Astrocyte of the spinal cord (primary cell): ENCODE measurements around the gene MBOAT1.

Experiments used
- DNase-seq: peaks from one replicate; pipeline ENCODE4 v3.0.0; 2011; ENCODE audit warnings: low read depth, low spot score
- H3K4me3 ChIP-seq: 2 replicates; pipeline ENCODE4 v1.5.1; 2011; ENCODE audit warnings: low read depth, mild to moderate bottlenecking, low read length, moderate library complexity
- in situ Hi-C: cut with HindIII; loops from 2 replicates; pipeline ENCODE4 v1.10.0; 2017; ENCODE audit warnings: low sequenced_read_pairs
- TF ChIP-seq, protein P1 (sequence below): IDR thresholded peaks from 2 replicates; pipeline ENCODE4 v1.5.1; 2012; ENCODE audit warnings: low read depth, mild to moderate bottlenecking, low read length, inconsistent platforms

The MBOAT1 gene

DNA sequence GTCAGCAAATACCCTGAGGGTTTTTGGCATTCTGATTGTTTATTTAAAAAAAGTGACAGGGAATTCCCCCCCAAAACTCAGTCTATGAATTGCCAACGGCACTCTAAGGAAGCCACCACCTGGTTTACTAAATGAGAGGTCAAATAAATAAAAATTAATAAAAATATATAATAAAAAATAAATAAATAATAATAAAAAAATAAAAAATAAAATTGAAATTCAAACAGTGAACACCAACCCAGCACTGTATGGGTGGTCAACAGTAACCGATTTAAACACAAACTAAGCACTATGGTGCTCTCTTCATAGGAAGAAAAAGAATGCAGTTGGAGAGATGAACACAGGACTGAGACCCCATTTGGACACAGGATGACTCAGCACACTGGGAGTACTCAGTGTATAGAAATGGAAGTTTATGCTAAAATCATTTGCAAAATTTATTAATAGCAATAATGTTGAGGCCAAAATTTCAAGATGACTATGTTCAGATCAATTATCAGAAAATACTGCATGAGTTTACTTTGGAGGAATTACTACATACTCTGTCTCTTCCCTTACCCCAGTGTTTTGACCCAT lies 98.5 kb downstream of the MBOAT1 start:
- in situ Hi-C loops = no loop called here

DNA sequence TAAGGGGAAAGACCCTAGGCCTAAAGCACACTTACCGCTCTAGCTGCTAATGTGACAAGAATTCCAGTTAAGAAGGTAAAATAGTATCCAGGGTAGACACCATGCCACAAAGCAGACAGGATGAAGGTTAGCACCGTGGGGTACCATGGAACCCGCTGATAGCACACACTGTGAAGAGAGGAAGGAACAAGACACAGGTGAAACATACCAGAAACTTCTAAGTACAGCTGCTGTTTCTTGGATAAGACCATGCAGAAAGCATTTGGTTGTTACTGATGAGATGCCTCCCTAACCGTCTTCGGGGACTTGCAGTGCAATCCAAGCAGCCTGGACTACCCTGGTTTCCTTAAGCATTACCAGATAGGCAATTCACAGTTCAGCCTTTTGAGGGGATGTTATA lies 99.4 kb downstream of the MBOAT1 start:
- TF ChIP-seq, protein P1, sequence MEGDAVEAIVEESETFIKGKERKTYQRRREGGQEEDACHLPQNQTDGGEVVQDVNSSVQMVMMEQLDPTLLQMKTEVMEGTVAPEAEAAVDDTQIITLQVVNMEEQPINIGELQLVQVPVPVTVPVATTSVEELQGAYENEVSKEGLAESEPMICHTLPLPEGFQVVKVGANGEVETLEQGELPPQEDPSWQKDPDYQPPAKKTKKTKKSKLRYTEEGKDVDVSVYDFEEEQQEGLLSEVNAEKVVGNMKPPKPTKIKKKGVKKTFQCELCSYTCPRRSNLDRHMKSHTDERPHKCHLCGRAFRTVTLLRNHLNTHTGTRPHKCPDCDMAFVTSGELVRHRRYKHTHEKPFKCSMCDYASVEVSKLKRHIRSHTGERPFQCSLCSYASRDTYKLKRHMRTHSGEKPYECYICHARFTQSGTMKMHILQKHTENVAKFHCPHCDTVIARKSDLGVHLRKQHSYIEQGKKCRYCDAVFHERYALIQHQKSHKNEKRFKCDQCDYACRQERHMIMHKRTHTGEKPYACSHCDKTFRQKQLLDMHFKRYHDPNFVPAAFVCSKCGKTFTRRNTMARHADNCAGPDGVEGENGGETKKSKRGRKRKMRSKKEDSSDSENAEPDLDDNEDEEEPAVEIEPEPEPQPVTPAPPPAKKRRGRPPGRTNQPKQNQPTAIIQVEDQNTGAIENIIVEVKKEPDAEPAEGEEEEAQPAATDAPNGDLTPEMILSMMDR = no peak
- in situ Hi-C loops = no loop called here

More for the DNA sequence above, 98.5 kb downstream of the MBOAT1 start:
- H3K4me3 ChIP-seq = no peak overlapping the region
- TF ChIP-seq, protein P1 = no peak
- no peak for DNase-seq

DNA sequence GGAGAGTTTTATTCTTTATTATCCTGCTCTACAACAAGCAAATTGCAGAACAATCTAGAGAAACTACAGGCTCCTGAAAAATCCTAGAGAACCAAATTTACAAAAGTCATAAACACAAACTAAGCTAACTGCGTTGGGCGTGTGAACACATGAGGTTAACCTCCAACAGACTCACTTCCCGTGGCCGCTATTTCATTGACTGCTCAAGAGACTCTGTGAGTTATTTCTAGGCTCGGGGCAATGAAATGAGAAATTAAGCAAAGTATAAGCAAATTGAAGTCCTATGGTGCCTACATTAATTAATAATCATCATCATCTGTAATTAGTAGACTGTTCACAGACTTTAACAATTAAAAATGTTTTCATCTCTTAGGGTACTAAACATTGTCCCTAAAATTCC lies 100.0 kb downstream of the MBOAT1 start:
- DNase-seq = no peak
- TF ChIP-seq, protein P1 = no peak
- H3K4me3 ChIP-seq = no peak overlapping the region
- in situ Hi-C loops = no loop called here

More for the DNA sequence above, 99.4 kb downstream of the MBOAT1 start:
- H3K4me3 ChIP-seq = no peak overlapping the region
- DNase-seq = no peak

DNA sequence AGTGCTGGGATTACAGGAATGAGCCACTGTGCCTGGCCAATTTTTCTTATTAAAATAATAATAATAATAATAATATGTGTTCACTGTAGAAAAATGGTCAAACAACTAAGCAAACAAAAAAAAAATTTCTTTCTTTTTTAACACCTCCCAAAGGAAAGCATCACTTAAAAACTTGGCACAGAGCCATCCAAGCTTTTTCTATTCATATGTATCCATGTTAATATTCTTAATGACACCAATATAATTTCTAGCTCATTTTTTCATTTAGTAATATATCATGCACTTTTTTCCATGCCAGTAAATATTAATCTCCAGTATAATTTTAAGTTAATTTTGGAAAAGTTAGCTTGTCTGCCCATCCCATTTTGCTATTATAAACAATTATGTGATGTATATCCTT lies 101.8 kb downstream of the MBOAT1 start:
- in situ Hi-C loops = no loop called here
- H3K4me3 ChIP-seq = no peak overlapping the region
- DNase-seq = no peak
- TF ChIP-seq, protein P1 = no peak

DNA sequence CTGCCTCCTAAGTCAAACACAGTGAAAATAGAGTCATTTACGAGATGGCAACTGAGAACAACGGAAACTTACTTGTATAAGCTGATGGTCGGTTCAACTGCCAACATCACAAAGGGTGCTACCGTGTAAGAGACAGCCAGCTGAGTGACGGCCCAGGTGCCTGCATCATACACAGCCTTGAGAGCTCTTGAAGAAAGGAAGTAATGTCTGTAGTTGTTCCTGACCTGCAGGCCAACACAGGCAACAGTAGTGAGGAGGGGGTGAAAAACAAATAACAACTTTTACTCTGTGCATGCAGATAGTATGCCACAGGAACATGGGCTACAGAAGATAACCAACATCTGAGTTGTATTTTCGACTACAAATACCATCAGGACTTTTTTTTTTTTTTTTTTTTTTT lies 102.7 kb downstream of the MBOAT1 start:
- DNase-seq = no peak
- no peak overlapping the region for H3K4me3 ChIP-seq
- in situ Hi-C loops = no loop called here
- TF ChIP-seq, protein P1 = no peak

DNA sequence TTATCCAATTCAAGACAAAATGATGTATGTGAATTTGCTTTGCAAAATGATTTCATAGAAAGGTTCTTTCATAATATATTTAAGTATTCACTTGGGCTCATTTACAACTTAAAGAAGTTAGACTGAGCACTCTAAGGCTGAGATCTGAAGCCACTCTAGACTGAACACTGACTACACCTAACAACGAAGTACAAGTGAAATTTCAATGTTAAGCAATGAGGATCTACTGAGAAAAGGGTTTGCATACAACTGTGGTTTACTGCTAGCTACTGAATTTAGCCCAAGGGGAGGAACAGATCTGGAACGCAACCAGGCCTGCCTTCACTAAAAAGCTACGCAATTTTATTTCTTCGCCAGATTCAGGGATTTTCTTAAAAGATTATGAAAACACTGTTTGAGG lies 106.4 kb downstream of the MBOAT1 start:
- TF ChIP-seq, protein P1 = no peak
- in situ Hi-C loops = no loop called here
- no peak for DNase-seq
- H3K4me3 ChIP-seq = no peak overlapping the region
